HEK293 (cell line): ENCODE data around the gene NAPSA.

Experiments used
- CTCF ChIA-PET: fragments of 350-600 bp; formaldehyde crosslinking; extraction: SDS; loops from one replicate; lab custom pipeline; 2021; ENCODE audit warnings: antibody characterized with exemption; lab: Yijun Ruan, JAX
- POLR2A ChIA-PET: fragments of 300-600 bp; formaldehyde crosslinking; extraction: SDS; loops from one replicate; lab custom pipeline; 2020; ENCODE audit warnings: antibody characterized with exemption, inconsistent platforms; lab: Yijun Ruan, JAX
- H3K27ac ChIP-seq: fragments of 200-500 bp; sonication (Bioruptor generic); 2 replicates; pipeline ENCODE4 v1.5.1; 2014; ENCODE audit warnings: low read depth, low read length, control low read depth, inconsistent platforms; ENCODE audit errors: extremely low read depth
- H3K36me3 ChIP-seq, 2 experiments: fragments of 200-500 bp in 1 of 2; sonication (Bioruptor generic) in 1 of 2; 1 replicate in 1 of 2; 2 replicates in 1 of 2; pipeline ENCODE4 v1.5.1; 2014 to 2017; ENCODE audit warnings: inconsistent platforms in 2 of 2, low read length in 2 of 2; ENCODE audit not compliant: control insufficient read depth in 2 of 2, insufficient read depth in 1 of 2
- H3K4me1 ChIP-seq: fragments of 200-500 bp; sonication (Bioruptor generic); 2 replicates; pipeline ENCODE4 v1.5.1; 2014; ENCODE audit warnings: mild to moderate bottlenecking, low read length, inconsistent platforms; ENCODE audit not compliant: control insufficient read depth, insufficient read depth
- H3K4me3 ChIP-seq: 2 replicates; pipeline ENCODE4 v1.5.1; 2011; ENCODE audit warnings: low read depth, mild to moderate bottlenecking, control low read depth, low read length, moderate library complexity
- H3K9me3 ChIP-seq: fragments of 200-500 bp; sonication (Bioruptor generic); 2 replicates; pipeline ENCODE4 v1.5.1; 2014; ENCODE audit warnings: low read depth, low read length, inconsistent platforms; ENCODE audit not compliant: control insufficient read depth, insufficient read depth
- GLI2 ChIP-seq: fragments of 450-650 bp; formaldehyde crosslinking; IDR thresholded peaks from 2 replicates; pipeline ENCODE4; 2017; ENCODE audit warnings: missing biosample characterization, missing genetic modification characterization, low read depth, borderline replicate concordance
- RBAK ChIP-seq: fragments of 450-650 bp; formaldehyde crosslinking; IDR thresholded peaks from 2 replicates; pipeline ENCODE4 v1.5.1; 2016; ENCODE audit warnings: missing biosample characterization, missing genetic modification characterization
- SETDB1 ChIP-seq: IDR thresholded peaks from one replicate; pipeline ENCODE4 v1.6.1; 2017; ENCODE audit warnings: mild to moderate bottlenecking, low read length, moderate library complexity, mixed read lengths; ENCODE audit not compliant: insufficient read length
- TSHZ1 ChIP-seq: fragments of 450-650 bp; formaldehyde crosslinking; IDR thresholded peaks from 2 replicates; pipeline ENCODE4 v1.5.1; 2016; ENCODE audit warnings: missing biosample characterization, missing genetic modification characterization, borderline replicate concordance
- ZBTB7A ChIP-seq: fragments of 450-650 bp; formaldehyde crosslinking; IDR thresholded peaks from 2 replicates; pipeline ENCODE4 v1.5.1; 2016; ENCODE audit warnings: low read depth, missing biosample characterization, missing genetic modification characterization
- ZNF184 ChIP-seq: fragments of 450-650 bp; IDR thresholded peaks from 2 replicates; pipeline ENCODE4 v1.5.1; 2018; ENCODE audit warnings: missing biosample characterization, mild to moderate bottlenecking, missing genetic modification characterization
- ZNF214 ChIP-seq: fragments of 450-650 bp; formaldehyde crosslinking; IDR thresholded peaks from 2 replicates; pipeline ENCODE4 v1.5.1; 2017; ENCODE audit warnings: missing biosample characterization, mild to moderate bottlenecking, missing genetic modification characterization, borderline replicate concordance
- ZNF248 ChIP-seq: fragments of 450-650 bp; formaldehyde crosslinking; IDR thresholded peaks from 2 replicates; pipeline ENCODE4 v1.5.1; 2017; ENCODE audit warnings: missing biosample characterization, missing genetic modification characterization
- ZNF324 ChIP-seq: fragments of 450-650 bp; formaldehyde crosslinking; IDR thresholded peaks from 2 replicates; pipeline ENCODE4 v1.5.1; 2016; ENCODE audit warnings: missing biosample characterization, missing genetic modification characterization
- ZNF341 ChIP-seq: fragments of 450-650 bp; formaldehyde crosslinking; IDR thresholded peaks from 2 replicates; pipeline ENCODE4; 2016; ENCODE audit warnings: low read depth, missing biosample characterization, missing genetic modification characterization
- ZNF362 ChIP-seq: fragments of 450-650 bp; formaldehyde crosslinking; IDR thresholded peaks from 2 replicates; pipeline ENCODE4 v1.5.1; 2016; ENCODE audit warnings: missing biosample characterization, missing genetic modification characterization
- ZNF426 ChIP-seq: fragments of 450-650 bp; formaldehyde crosslinking; IDR thresholded peaks from 2 replicates; pipeline ENCODE4 v1.5.1; 2017; ENCODE audit warnings: missing biosample characterization, missing genetic modification characterization, mild to moderate bottlenecking, inconsistent platforms, moderate library complexity
- ZNF514 ChIP-seq: fragments of 450-650 bp; formaldehyde crosslinking; IDR thresholded peaks from 2 replicates; pipeline ENCODE4 v1.5.1; 2016; ENCODE audit warnings: missing biosample characterization, missing genetic modification characterization
- ZNF548 ChIP-seq: fragments of 450-650 bp; formaldehyde crosslinking; IDR thresholded peaks from 2 replicates; pipeline ENCODE4 v1.5.1; 2016; ENCODE audit warnings: missing biosample characterization, missing genetic modification characterization
- ZNF610 ChIP-seq: fragments of 450-650 bp; formaldehyde crosslinking; IDR thresholded peaks from 2 replicates; pipeline ENCODE4 v1.5.1; 2016; ENCODE audit warnings: missing biosample characterization, missing genetic modification characterization, borderline replicate concordance
- ZNF692 ChIP-seq: fragments of 450-650 bp; formaldehyde crosslinking; IDR thresholded peaks from 2 replicates; pipeline ENCODE4 v1.5.1; 2016; ENCODE audit warnings: missing biosample characterization, missing genetic modification characterization
- ZNF701 ChIP-seq: fragments of 450-650 bp; formaldehyde crosslinking; IDR thresholded peaks from 2 replicates; pipeline ENCODE4 v1.5.1; 2016; ENCODE audit warnings: missing biosample characterization, missing genetic modification characterization
- ZSCAN18 ChIP-seq: fragments of 450-650 bp; formaldehyde crosslinking; IDR thresholded peaks from 2 replicates; pipeline ENCODE4 v1.5.1; 2016; ENCODE audit warnings: missing biosample characterization, missing genetic modification characterization
- ZXDB ChIP-seq: fragments of 450-650 bp; formaldehyde crosslinking; IDR thresholded peaks from 2 replicates; pipeline ENCODE4 v1.5.1; 2016; ENCODE audit warnings: missing biosample characterization, missing genetic modification characterization

The NAPSA gene

GRCh38 chr19:50368649-50369570 lies 3.5 kb upstream of the NAPSA start (continued):
- TF ChIP-seq TSHZ1 (tag by site-specific recombination) (no peak), ZNF184 (tag by site-specific recombination) (no peak), ZNF514 (tag by site-specific recombination) (no peak), ZNF692 (peak; percentile 40; the same call in 1 of the 2 replicates), ZBTB7A (tag by site-specific recombination) (no peak), RBAK (tag by site-specific recombination) (no peak), ZSCAN18 (no peak), ZNF362 (tag by site-specific recombination) (peak; percentile 98), ZNF248 (tag by site-specific recombination) (no peak), ZNF426 (no peak), ZNF610 (tag by site-specific recombination) (no peak), ZNF548 (tag by site-specific recombination) (no peak), ZNF701 (tag by site-specific recombination) (no peak), GLI2 (tag by site-specific recombination) (no peak), SETDB1 (no peak), ZXDB (tag by site-specific recombination) (no peak), ZNF214 (tag by site-specific recombination) (no peak)

- peak; percentile 48 for TF ChIP-seq ZNF341
- no peak for TF ChIP-seq ZNF324
- Histone ChIP-seq H3K4me1 (no peaks in the 10 kb centered on the region), H3K27ac (no peak overlapping the region), H3K4me3 (no peak overlapping the region), H3K36me3 (peaks cover 0 to 5% of the 10 kb centered on the region in 2 experiments; a peak in 1 of 3 replicates), H3K9me3 (no peaks in the 10 kb centered on the region)
- ChIA-PET POLR2A (no interaction called here), CTCF (interaction anchor here (0.5 to 1.8 kb wide), 11 partner anchors 9 to 1568 kb away, joined by 3 to 5 read pairs (median 4); no protein-coding TSS in a partner anchor)
Observed at GRCh38 chr19:50362656-50363424, 2.6 kb downstream of the NAPSA start.
